Liver (tissue), 9 donors: ENCODE data around the gene HTR4. TPM values are rescaled to one million over a fixed set of nuclear protein-coding genes. Genes with fewer than 3 reads are reported as not detected.

ENCODE experiments used
- DNase-seq: peaks from one replicate; pipeline ENCODE4 v3.0.0-alpha.2; 2017; ENCODE audit warnings: low spot score
- H3K27ac ChIP-seq, 2 donors: one replicate each; pipeline ENCODE4 v1.7.0; 2013; ENCODE audit warnings: inconsistent platforms in 2 of 2, low read length in 2 of 2, control low read depth in 1 of 2, low read depth in 1 of 2, mild to moderate bottlenecking in 1 of 2
- H3K27me3 ChIP-seq, 4 donors: one replicate each; pipeline versions ENCODE4 v1.6.1 to v1.7.0; 2013; ENCODE audit warnings: low read length in 3 of 4, inconsistent platforms in 1 of 4, mild to moderate bottlenecking in 1 of 4, moderate library complexity in 1 of 4; ENCODE audit not compliant: control insufficient read depth in 4 of 4, insufficient read depth in 4 of 4
- H3K36me3 ChIP-seq, 4 donors: one replicate each; pipeline versions ENCODE4 v1.6.1 to v1.7.0; 2013; ENCODE audit warnings: low read length in 3 of 4, mild to moderate bottlenecking in 3 of 4, low read depth in 1 of 4, moderate library complexity in 1 of 4; ENCODE audit not compliant: control insufficient read depth in 4 of 4, insufficient read depth in 3 of 4
- H3K4me1 ChIP-seq, 4 donors: one replicate each; pipeline versions ENCODE4 v1.6.1 to v1.7.0; 2013; ENCODE audit warnings: low read length in 3 of 4, mild to moderate bottlenecking in 3 of 4, moderate library complexity in 1 of 4; ENCODE audit not compliant: control insufficient read depth in 4 of 4, insufficient read depth in 4 of 4
- H3K4me3 ChIP-seq, 3 donors: one replicate each; pipeline versions ENCODE4 v1.6.1 to v1.7.0; 2013; ENCODE audit warnings: low read length in 3 of 3, control low read depth in 1 of 3, low read depth in 1 of 3, mild to moderate bottlenecking in 1 of 3
- H3K9ac ChIP-seq, 2 donors: one replicate each; pipeline ENCODE4 v1.7.0; 2013; ENCODE audit warnings: low read length in 2 of 2, mild to moderate bottlenecking in 2 of 2, moderate library complexity in 2 of 2, control low read depth in 1 of 2, low read depth in 1 of 2
- H3K9me3 ChIP-seq, 4 donors: one replicate each; pipeline versions ENCODE4 v1.6.1 to v1.7.0; 2013; ENCODE audit warnings: low read length in 3 of 4; ENCODE audit not compliant: control insufficient read depth in 4 of 4
- ATF3 ChIP-seq: IDR thresholded peaks from 2 replicates; pipeline ENCODE4 v1.6.1; 2016; ENCODE audit warnings: antibody characterized with exemption
- CTCF ChIP-seq: fragments of 150-350 bp; IDR thresholded peaks from 2 replicates; pipeline ENCODE4 v1.5.1; 2017; ENCODE audit warnings: improper control_type of control experiment, low read depth, low read length; ENCODE audit not compliant: missing input control
- EGR1 ChIP-seq, 2 donors: IDR thresholded peaks; 2 replicates each; pipeline ENCODE4 v1.6.1; 2016 to 2018; ENCODE audit warnings: antibody characterized with exemption in 2 of 2, low read depth in 2 of 2
- FOXA1 ChIP-seq: IDR thresholded peaks from 2 replicates; pipeline ENCODE4 v1.6.1; 2016; ENCODE audit warnings: antibody characterized with exemption
- FOXA2 ChIP-seq: IDR thresholded peaks from 2 replicates; pipeline ENCODE4 v1.6.1; 2016; ENCODE audit warnings: antibody characterized with exemption
- GABPA ChIP-seq, 2 donors: IDR thresholded peaks in 1 of 2; conservative IDR thresholded peaks in 1 of 2; 2 replicates each; pipeline ENCODE4 v1.6.1; 2016; ENCODE audit warnings: antibody characterized with exemption in 2 of 2, mild to moderate bottlenecking in 1 of 2, moderate library complexity in 1 of 2
- HNF4A ChIP-seq, 2 donors: conservative IDR thresholded peaks; 2 replicates each; pipeline ENCODE4 v1.6.1; 2016; ENCODE audit warnings: antibody characterized with exemption in 2 of 2, mild to moderate bottlenecking in 2 of 2
- HNF4G ChIP-seq: IDR thresholded peaks from 2 replicates; pipeline ENCODE4 v1.6.1; 2016; ENCODE audit warnings: antibody characterized with exemption
- JUND ChIP-seq, 2 donors: IDR thresholded peaks; 2 replicates each; pipeline ENCODE4 v1.6.1; 2016; ENCODE audit warnings: antibody characterized with exemption in 2 of 2
- MAX ChIP-seq: IDR thresholded peaks from 2 replicates; pipeline ENCODE4 v1.6.1; 2016; ENCODE audit warnings: antibody characterized with exemption
- NR2F2 ChIP-seq: IDR thresholded peaks from 2 replicates; pipeline ENCODE4 v1.6.1; 2016; ENCODE audit warnings: antibody characterized with exemption
- RAD21 ChIP-seq, 2 donors: IDR thresholded peaks; 2 replicates each; pipeline ENCODE4 v1.6.1; 2016; ENCODE audit warnings: antibody characterized with exemption in 2 of 2, mild to moderate bottlenecking in 2 of 2
- REST ChIP-seq: IDR thresholded peaks from 2 replicates; pipeline ENCODE4 v1.6.1; 2016; ENCODE audit warnings: antibody characterized with exemption, mild to moderate bottlenecking
- RXRA ChIP-seq, 2 donors: IDR thresholded peaks; 2 replicates each; pipeline ENCODE4 v1.6.1; 2017 to 2018; ENCODE audit warnings: antibody characterized with exemption in 2 of 2, mild to moderate bottlenecking in 1 of 2
- SP1 ChIP-seq: IDR thresholded peaks from 2 replicates; pipeline ENCODE4 v1.6.1; 2018; ENCODE audit warnings: antibody characterized with exemption, mild to moderate bottlenecking
- TAF1 ChIP-seq: conservative IDR thresholded peaks from 2 replicates; pipeline ENCODE4 v1.6.1; 2016; ENCODE audit warnings: antibody characterized with exemption, mild to moderate bottlenecking
- YY1 ChIP-seq: IDR thresholded peaks from 2 replicates; pipeline ENCODE4 v1.6.1; 2016; ENCODE audit warnings: antibody characterized with exemption, mild to moderate bottlenecking
- ZBTB33 ChIP-seq: IDR thresholded peaks from 2 replicates; pipeline ENCODE4 v1.6.1; 2016; ENCODE audit warnings: antibody characterized with exemption
- WGBS: extraction: QIAGEN DNeasy Blood & Tissue Kit; methylation state at CpG from one replicate; pipeline ENCODE4 v1.1.7; 2013; 5-methylcytosine and 5-hydroxymethylcytosine counted together
- polyA plus RNA-seq, 2 donors: library from polyadenylated mRNA; stranded (reverse) in 1 of 2; unstranded in 1 of 2; fragments of 200-250 nt in 1 of 2; fragments of >200 nt in 1 of 2; fragmentation: Nextera tagmentation in 1 of 2; extraction: Ambion mirVana in 1 of 2; gene quantifications; one replicate each; pipeline versions ENCODE4 v1.2.1 to v1.2.3, GENCODE V29; 2013 to 2015
- total RNA-seq, 2 donors: library from RNA; depleted of rRNA; stranded (reverse); fragments of >200 nt; gene quantifications; one replicate each; pipeline ENCODE4 v1.2.3, GENCODE V29; 2014
- donor health status: healthy.
- donor health status: healthy.
- donor health status: healthy.
- donor health status: healthy.
- donor health status: healthy.

Gene HTR4
- total and polyA plus RNA-seq, 4 donors, result 0.19 to 2.4 (median 0.98) TPM

DNA sequence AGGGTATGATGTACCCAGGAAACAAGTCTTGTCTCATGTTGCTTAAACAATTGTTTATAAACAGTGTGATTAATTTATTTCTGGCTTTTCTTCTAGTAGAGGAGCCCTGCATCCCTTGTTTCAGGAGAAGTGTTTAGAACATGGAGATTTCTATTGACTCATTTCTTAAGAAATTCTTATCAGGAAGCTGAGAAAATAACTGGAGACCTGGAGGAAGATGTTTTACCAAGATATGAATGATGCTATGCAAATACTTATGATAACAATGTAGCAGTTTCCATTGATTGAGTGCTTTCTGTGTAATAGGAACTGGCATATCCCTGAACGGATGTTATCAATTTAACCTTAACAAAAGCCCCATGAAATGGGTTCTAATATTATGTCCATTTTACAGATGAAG is 162.0 kb downstream of the HTR4 start:
- no peaks in the 10 kb centered on the region for H3K27me3 ChIP-seq
- no peak overlapping the region for H3K9ac ChIP-seq
- no peaks in the 10 kb centered on the region for H3K36me3 ChIP-seq
- no peaks in the 10 kb centered on the region for H3K9me3 ChIP-seq
- H3K27ac ChIP-seq, result no peak overlapping the region
- TF ChIP-seq YY1 (no peak), RXRA (IDR thresholded peaks at IDR 0.05) (no peak), CTCF (no peak), HNF4A (conservative IDR thresholded peaks at IDR 0.05) (no peak), ATF3 (no peak), HNF4G (no peak), REST (no peak), GABPA (IDR thresholded peaks at IDR 0.05 in 1 of 2, conservative IDR thresholded peaks at IDR 0.05 in 1 of 2) (no peak), JUND (IDR thresholded peaks at IDR 0.05) (no peak), RAD21 (IDR thresholded peaks at IDR 0.05) (no peak), MAX (no peak), ZBTB33 (no peak), FOXA1 (no peak), FOXA2 (no peak), EGR1 (IDR thresholded peaks at IDR 0.05; ENCODE audit: low read depth in 2 of 2) (no peak), TAF1 (no peak), NR2F2 (no peak), SP1 (no peak)
- no peak overlapping the region for H3K4me3 ChIP-seq
- WGBS, result 93% methylated on average over 1 of the region's 1 CpG
- H3K4me1 ChIP-seq, result peaks cover 11 to 26% (median 13%) of the 10 kb centered on the region in 4 donors
- DNase-seq, result no peak
